ENCODE measurements around the gene POLE3. TPM values are rescaled to one million over a fixed set of nuclear protein-coding genes. Genes with fewer than 3 reads are reported as not detected.
"Not testable (repeated sequence)": the region's sequence is repeated elsewhere in the genome, so short reads cannot be mapped to it uniquely, and the experiment has no call there.

The POLE3 gene
- total and polyA plus RNA-seq, 2 experiments from 2014 or later, result 32.5 to 36.8 TPM

DNA sequence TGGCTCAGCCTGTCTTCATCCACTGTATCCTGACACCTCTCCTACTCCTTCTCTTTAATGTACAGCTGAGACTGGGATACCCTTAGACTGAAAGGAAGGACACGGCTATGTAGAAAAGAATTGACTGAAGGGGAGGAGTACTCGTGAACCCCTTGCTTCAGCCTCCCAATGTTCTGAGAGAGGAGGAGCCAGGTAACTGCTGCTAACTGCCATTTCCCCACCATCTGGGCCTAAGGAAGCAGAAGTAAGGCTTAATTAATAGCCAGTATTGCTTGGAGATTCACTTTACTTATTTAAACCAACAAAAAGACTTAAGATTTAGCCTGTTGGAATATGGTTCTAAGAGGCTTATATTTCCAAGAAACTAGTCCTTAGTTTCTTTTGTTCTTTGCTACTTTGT, 34.3 kb upstream of the POLE3 start:
- H3K27me3 ChIP-seq, result no peaks in the 10 kb centered on the region
- H3K9me3 ChIP-seq (ENCODE audit: low read depth), result no peaks in the 10 kb centered on the region
- DNase-seq (ENCODE audit: low spot score), result no peak
- TF ChIP-seq EZH2phosphoT487 (IDR thresholded peaks at IDR 0.05; ENCODE audit: low read depth, severe bottlenecking, unreplicated experiment) (no peak), EZH2 (IDR thresholded peaks at IDR 0.05; ENCODE audit: borderline replicate concordance) (no peak)
- TF ChIP-seq, protein P1, sequence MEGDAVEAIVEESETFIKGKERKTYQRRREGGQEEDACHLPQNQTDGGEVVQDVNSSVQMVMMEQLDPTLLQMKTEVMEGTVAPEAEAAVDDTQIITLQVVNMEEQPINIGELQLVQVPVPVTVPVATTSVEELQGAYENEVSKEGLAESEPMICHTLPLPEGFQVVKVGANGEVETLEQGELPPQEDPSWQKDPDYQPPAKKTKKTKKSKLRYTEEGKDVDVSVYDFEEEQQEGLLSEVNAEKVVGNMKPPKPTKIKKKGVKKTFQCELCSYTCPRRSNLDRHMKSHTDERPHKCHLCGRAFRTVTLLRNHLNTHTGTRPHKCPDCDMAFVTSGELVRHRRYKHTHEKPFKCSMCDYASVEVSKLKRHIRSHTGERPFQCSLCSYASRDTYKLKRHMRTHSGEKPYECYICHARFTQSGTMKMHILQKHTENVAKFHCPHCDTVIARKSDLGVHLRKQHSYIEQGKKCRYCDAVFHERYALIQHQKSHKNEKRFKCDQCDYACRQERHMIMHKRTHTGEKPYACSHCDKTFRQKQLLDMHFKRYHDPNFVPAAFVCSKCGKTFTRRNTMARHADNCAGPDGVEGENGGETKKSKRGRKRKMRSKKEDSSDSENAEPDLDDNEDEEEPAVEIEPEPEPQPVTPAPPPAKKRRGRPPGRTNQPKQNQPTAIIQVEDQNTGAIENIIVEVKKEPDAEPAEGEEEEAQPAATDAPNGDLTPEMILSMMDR (IDR thresholded peaks at IDR 0.05; ENCODE audit: poor library complexity), result no peak
- H2AFZ ChIP-seq, result no peak overlapping the region
- H3K4me1 ChIP-seq (ENCODE audit: insufficient read depth), result no peaks in the 10 kb centered on the region
- WGBS (ENCODE audit: low lambda C conversion rate, missing lambda C conversion rate), result 87% methylated on average over 2 of the region's 2 CpGs
- no peaks in the 10 kb centered on the region for H4K20me1 ChIP-seq (ENCODE audit: insufficient read depth, poor library complexity, severe bottlenecking)
- no peak overlapping the region for H3K4me3 ChIP-seq
- no peaks in the 10 kb centered on the region for H3K36me3 ChIP-seq (replicated peaks; ENCODE audit: insufficient read depth, low read depth)
- no peaks in the 10 kb centered on the region for H3K9me2 ChIP-seq (replicated peaks; ENCODE audit: insufficient read depth)
- H3K27ac ChIP-seq, result no peak overlapping the region
- H3K79me2 ChIP-seq, result no peaks in the 10 kb centered on the region
- H3K4me2 ChIP-seq, result no peak overlapping the region

DNA sequence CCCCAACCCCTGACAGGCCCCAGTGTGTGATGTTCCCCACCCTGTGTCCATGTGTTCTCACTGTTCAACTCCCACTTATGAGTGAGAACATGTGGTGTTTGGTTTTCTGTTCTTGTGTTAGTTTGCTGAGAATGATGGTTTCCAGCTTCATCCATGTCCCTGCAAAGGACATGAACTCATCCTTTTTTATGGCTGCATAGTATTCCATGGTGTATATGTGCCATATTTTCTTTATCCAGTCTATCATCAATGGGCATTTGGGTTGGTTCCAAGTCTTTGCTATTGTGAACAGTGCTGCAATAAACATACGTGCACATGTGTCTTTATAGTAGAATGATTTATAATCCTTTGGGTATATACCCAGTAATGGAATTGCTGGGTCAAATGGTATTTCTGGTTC, 27.2 kb upstream of the POLE3 start:
- H3K4me2 ChIP-seq; H3K4me3 ChIP-seq; H3K27me3 ChIP-seq; H2AFZ ChIP-seq; DNase-seq (ENCODE audit: low spot score); H3K4me1 ChIP-seq (ENCODE audit: insufficient read depth); H3K79me2 ChIP-seq; H3K36me3 ChIP-seq (replicated peaks; ENCODE audit: insufficient read depth, low read depth); H4K20me1 ChIP-seq (ENCODE audit: insufficient read depth, poor library complexity, severe bottlenecking); H3K27ac ChIP-seq; H3K9me3 ChIP-seq (ENCODE audit: low read depth); H3K9me2 ChIP-seq (replicated peaks; ENCODE audit: insufficient read depth): not testable (repeated sequence)
- 83% methylated on average over 1 of the region's 1 CpG for WGBS (ENCODE audit: low lambda C conversion rate, missing lambda C conversion rate)

DNA sequence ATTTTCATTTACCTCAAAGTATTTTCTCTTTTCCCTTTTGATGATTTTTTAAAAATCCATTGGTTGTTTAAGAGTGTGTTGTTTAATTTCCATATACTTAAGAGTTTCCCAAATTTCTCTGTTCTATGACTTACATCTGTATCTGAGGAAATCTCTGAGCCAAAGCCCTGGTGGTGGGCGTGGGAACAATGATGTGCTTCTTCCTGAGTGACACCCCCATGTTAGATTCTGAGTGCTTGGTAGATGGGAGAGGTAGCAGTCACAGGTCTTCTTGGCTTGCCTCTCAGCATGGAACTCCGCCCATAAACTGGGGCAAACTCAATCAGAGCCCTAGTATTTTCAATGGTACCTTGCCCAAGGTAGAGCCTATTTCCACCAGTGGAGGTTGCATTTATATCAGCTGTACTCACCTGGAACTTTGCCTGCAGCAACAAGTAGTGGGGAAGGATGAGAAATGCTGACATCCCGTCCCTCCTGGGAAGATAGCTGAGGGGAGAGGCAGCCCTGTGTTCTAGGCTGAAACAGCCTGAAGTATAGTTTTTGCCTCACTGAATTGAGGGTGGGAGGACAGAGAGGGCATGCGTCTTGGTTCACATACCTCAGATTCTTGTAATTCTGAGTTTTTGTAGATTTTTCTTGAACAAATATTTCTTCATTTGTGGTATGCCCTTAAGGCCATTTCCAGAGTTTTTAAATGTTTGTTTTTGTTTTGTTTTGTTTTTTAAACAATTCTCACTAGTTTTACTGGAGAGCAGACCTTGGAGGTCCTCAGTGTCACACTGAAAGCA, 26.4 kb upstream of the POLE3 start:
- Histone ChIP-seq H2AFZ (no peak overlapping the region), H3K4me2 (no peak overlapping the region), H3K36me3 (replicated peaks; ENCODE audit: insufficient read depth, low read depth) (no peaks in the 10 kb centered on the region), H3K9me3 (ENCODE audit: low read depth) (no peaks in the 10 kb centered on the region), H3K27me3 (no peaks in the 10 kb centered on the region), H3K79me2 (no peaks in the 10 kb centered on the region), H3K9me2 (replicated peaks; ENCODE audit: insufficient read depth) (no peaks in the 10 kb centered on the region), H3K4me1 (ENCODE audit: insufficient read depth) (no peaks in the 10 kb centered on the region), H3K4me3 (no peak overlapping the region), H4K20me1 (ENCODE audit: insufficient read depth, poor library complexity, severe bottlenecking) (no peaks in the 10 kb centered on the region), H3K27ac (no peak overlapping the region)
- 74% methylated on average over 4 of the region's 4 CpGs for whole genome bisulfite sequencing (ENCODE audit: low lambda C conversion rate, missing lambda C conversion rate)
- no peak for DNase-seq (ENCODE audit: low spot score)
- no peak for TF ChIP-seq EZH2phosphoT487 (IDR thresholded peaks at IDR 0.05; ENCODE audit: low read depth, severe bottlenecking, unreplicated experiment)
- TF ChIP-seq, protein P1 (IDR thresholded peaks at IDR 0.05; ENCODE audit: poor library complexity), result no peak
- TF ChIP-seq EZH2 (IDR thresholded peaks at IDR 0.05; ENCODE audit: borderline replicate concordance), result no peak

DNA sequence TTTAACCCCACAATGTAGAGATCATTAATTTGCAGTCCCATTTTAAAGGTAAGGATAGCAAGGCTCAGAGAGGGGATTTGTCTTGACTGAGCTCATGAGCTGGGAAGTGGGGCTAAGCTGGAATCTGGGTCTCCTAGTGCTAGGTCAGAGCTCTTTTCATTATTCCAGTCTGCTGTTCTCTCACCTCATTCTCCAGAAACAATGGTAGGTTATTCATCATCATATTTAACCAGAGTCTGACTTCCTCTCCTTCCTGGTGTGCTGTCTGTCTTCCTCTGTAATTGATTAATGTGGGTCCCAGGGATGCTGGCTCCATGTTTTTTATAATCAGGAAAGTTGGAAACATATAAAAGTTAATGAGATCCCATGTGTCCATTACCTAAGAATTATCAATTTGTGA, 20.7 kb upstream of the POLE3 start:
- Histone ChIP-seq H2AFZ (no peak overlapping the region), H3K36me3 (replicated peaks; ENCODE audit: insufficient read depth, low read depth) (no peaks in the 10 kb centered on the region), H3K79me2 (no peaks in the 10 kb centered on the region), H3K27me3 (no peaks in the 10 kb centered on the region), H3K9me2 (replicated peaks; ENCODE audit: insufficient read depth) (no peaks in the 10 kb centered on the region), H3K4me3 (no peak overlapping the region), H3K9me3 (ENCODE audit: low read depth) (no peaks in the 10 kb centered on the region), H3K4me2 (no peak overlapping the region), H3K27ac (no peak overlapping the region), H4K20me1 (ENCODE audit: insufficient read depth, poor library complexity, severe bottlenecking) (no peaks in the 10 kb centered on the region), H3K4me1 (ENCODE audit: insufficient read depth) (no peaks in the 10 kb centered on the region)
- TF ChIP-seq, protein P1 (IDR thresholded peaks at IDR 0.05; ENCODE audit: poor library complexity), result no peak
- no peak for TF ChIP-seq EZH2 (IDR thresholded peaks at IDR 0.05; ENCODE audit: borderline replicate concordance)
- TF ChIP-seq EZH2phosphoT487 (IDR thresholded peaks at IDR 0.05; ENCODE audit: low read depth, severe bottlenecking, unreplicated experiment), result no peak
- no peak for DNase-seq (ENCODE audit: low spot score)
